Erythroblast (primary cell): Measurements from ENCODE around the gene JAZF1.

Source experiments
- GATA1 ChIP-seq: IDR thresholded peaks from 2 replicates; pipeline ENCODE4 v1.6.1; 2011; ENCODE audit warnings: low read depth, mild to moderate bottlenecking, control low read depth, low read length, moderate library complexity
- POLR2A ChIP-seq: IDR thresholded peaks from 2 replicates; pipeline ENCODE4 v1.6.1; 2011; ENCODE audit warnings: mild to moderate bottlenecking, low read length

DNA sequence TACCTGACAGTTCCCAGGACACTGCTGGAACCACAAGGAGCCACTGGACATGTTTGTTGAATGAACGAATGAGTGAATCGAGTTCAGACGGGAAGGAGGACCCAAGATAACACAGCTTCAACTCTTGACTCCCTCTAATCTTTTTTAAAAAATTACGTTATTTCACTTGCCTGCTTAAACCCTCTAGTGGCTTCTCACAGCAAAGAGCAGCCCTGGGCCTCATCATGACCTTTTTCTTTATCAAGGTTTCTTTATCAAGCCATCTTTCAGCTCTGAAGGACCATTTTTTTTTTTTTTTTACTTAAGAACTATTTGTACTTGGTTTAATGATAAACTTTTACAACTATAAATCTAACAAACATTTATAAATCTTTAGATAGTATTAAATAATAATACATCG, 330.1 kb downstream of the JAZF1 start:
- TF ChIP-seq POLR2A: no peak
- TF ChIP-seq GATA1: no peak
